Activated B cell treated with CpG ODN at 0.5 μM for 24 hours (primary cell): ENCODE data around the gene PRDM4. TPM values are rescaled to one million over a fixed set of nuclear protein-coding genes. Genes with fewer than 3 reads are reported as not detected.
"Not testable (repeated sequence)": the region's sequence is repeated elsewhere in the genome, so short reads cannot be mapped to it uniquely, and the experiment has no call there.

Experiments used
- ATAC-seq: fragments of 200-7000 bp; cut with Tn5 transposase; one replicate; pipeline ENCODE4 v1.10.0; 2021; ENCODE audit warnings: low read depth, mild to moderate bottlenecking, moderate library complexity
- CTCF ChIA-PET: fragments of 350-600 bp; sonication (Branson Sonifier 250); formaldehyde crosslinking; loops from one replicate; lab custom pipeline; 2021; ENCODE audit warnings: antibody characterized with exemption; lab: Charles Lee
- POLR2A ChIA-PET: fragments of 350-600 bp; sonication (Branson Sonifier 250); formaldehyde crosslinking; loops from one replicate; lab custom pipeline; 2021; ENCODE audit warnings: antibody characterized with exemption; lab: Charles Lee
- DNase-seq: peaks from one replicate; pipeline ENCODE4 v3.0.0; 2022
- H3K27ac Mint-ChIP-seq: one replicate; pipeline ENCODE4 v1.8.0; 2020; ENCODE audit warnings: mixed read lengths
- H3K27me3 Mint-ChIP-seq: one replicate; pipeline ENCODE4 v1.8.0; 2021; ENCODE audit warnings: mixed read lengths
- H3K36me3 Mint-ChIP-seq: one replicate; pipeline ENCODE4 v1.8.0; 2021; ENCODE audit warnings: low read depth, mixed read lengths
- H3K4me1 Mint-ChIP-seq: one replicate; pipeline ENCODE4 v1.8.0; 2021; ENCODE audit warnings: mixed read lengths
- H3K4me3 Mint-ChIP-seq: one replicate; pipeline ENCODE4 v1.8.0; 2020; ENCODE audit warnings: mild to moderate bottlenecking, mixed read lengths
- H3K9me3 Mint-ChIP-seq: one replicate; pipeline ENCODE4 v1.8.0; 2020; ENCODE audit warnings: mixed read lengths
- CTCF ChIP-seq: fragments of 200-600 bp; IDR thresholded peaks from one replicate; pipeline ENCODE4 v1.8.0; 2022; ENCODE audit warnings: antibody characterized with exemption, mild to moderate bottlenecking
- intact Hi-C: fragments of 100-400 bp; cut with micrococcal nuclease; formaldehyde crosslinking; loops from one replicate; pipeline ENCODE4 v1.15.1; 2024
- total RNA-seq: library from RNA; stranded (reverse); gene quantifications from 2 replicates; pipeline ENCODE4 v1.2.3, GENCODE V29; 2022

Gene PRDM4
- total RNA-seq, 1 donor from 2014 or later: 45.2 TPM

- intact Hi-C loops: no loop called here
- no peak for ATAC-seq
Observed at GRCh38 chr12:107718606-107719005, 42.3 kb downstream of the PRDM4 start.

GRCh38 chr12:107715780-107716179 lies 45.2 kb downstream of the PRDM4 start:
- POLR2A ChIA-PET: no interaction called here
- TF ChIP-seq CTCF: no peak
- intact Hi-C loops: no loop called here
- Mint-ChIP-seq H3K36me3 (peaks cover 67% of the 10 kb centered on the region), H3K27me3 (no peaks in the 10 kb centered on the region), H3K4me3 (no peak overlapping the region), H3K4me1 (peaks cover 8% of the 10 kb centered on the region), H3K27ac (no peak overlapping the region), H3K9me3 (no peaks in the 10 kb centered on the region)
- ATAC-seq (no peak), DNase-seq (no peak)
- CTCF ChIA-PET: no interaction called here

More at GRCh38 chr12:107718606-107719005, 42.3 kb downstream of the PRDM4 start:
- no peaks in the 10 kb centered on the region for H3K9me3 Mint-ChIP-seq
- ChIA-PET POLR2A (no interaction called here), CTCF (no interaction called here)
- H3K4me3 Mint-ChIP-seq: no peak overlapping the region
- DNase-seq: no peak
- H3K27me3 Mint-ChIP-seq: no peaks in the 10 kb centered on the region
- no peak overlapping the region for H3K27ac Mint-ChIP-seq
- H3K4me1 Mint-ChIP-seq: peaks cover 8% of the 10 kb centered on the region
- no peak for TF ChIP-seq CTCF
- peaks cover 48% of the 10 kb centered on the region for H3K36me3 Mint-ChIP-seq

- DNase-seq, POLR2A ChIA-PET, ATAC-seq, H3K9me3 Mint-ChIP-seq, H3K4me3 Mint-ChIP-seq, intact Hi-C loops, H3K27ac Mint-ChIP-seq, H3K27me3 Mint-ChIP-seq, CTCF ChIA-PET: not testable (repeated sequence)
- Mint-ChIP-seq H3K36me3 (peaks cover 92% of the 10 kb centered on the region), H3K4me1 (peaks cover 28% of the 10 kb centered on the region)
Observed at GRCh38 chr12:107705522-107705921, 55.4 kb downstream of the PRDM4 start.

GRCh38 chr12:107704041-107704440 lies 56.9 kb downstream of the PRDM4 start:
- ATAC-seq: no peak
- TF ChIP-seq CTCF: no peak
- Mint-ChIP-seq H3K4me3 (no peak overlapping the region), H3K27me3 (no peaks in the 10 kb centered on the region), H3K27ac (no peak overlapping the region), H3K9me3 (peaks cover 8% of the 10 kb centered on the region), H3K4me1 (peaks cover 31% of the 10 kb centered on the region), H3K36me3 (peaks cover 93% of the 10 kb centered on the region)
- intact Hi-C loops: loop anchor here (5.0 kb wide), 1 partner anchor 33 kb away; no protein-coding TSS in a partner anchor
- ChIA-PET CTCF (no interaction called here), POLR2A (no interaction called here)
- no peak for DNase-seq

GRCh38 chr12:107702106-107702505 lies 58.8 kb downstream of the PRDM4 start:
- Mint-ChIP-seq H3K4me3 (no peak overlapping the region), H3K27ac (peak overlapping the region; percentile 61), H3K27me3 (no peaks in the 10 kb centered on the region), H3K4me1 (peaks cover 31% of the 10 kb centered on the region), H3K36me3 (peaks cover 93% of the 10 kb centered on the region), H3K9me3 (peaks cover 8% of the 10 kb centered on the region)
- TF ChIP-seq CTCF: no peak
- ChIA-PET POLR2A (no interaction called here), CTCF (interaction anchor here (1.1 kb wide), 1 partner anchor 35 kb away, joined by 3 read pairs; no protein-coding TSS in a partner anchor)
- ATAC-seq (peak; percentile 40), DNase-seq (no peak)
- intact Hi-C loops: loop anchor here (5.0 kb wide), 1 partner anchor 35 kb away; no protein-coding TSS in a partner anchor

GRCh38 chr12:107695772-107696171 lies 65.2 kb downstream of the PRDM4 start:
- H3K27me3 Mint-ChIP-seq, H3K4me3 Mint-ChIP-seq, ATAC-seq, H3K27ac Mint-ChIP-seq, H3K4me1 Mint-ChIP-seq, CTCF ChIA-PET, DNase-seq, H3K9me3 Mint-ChIP-seq: not testable (repeated sequence)
- POLR2A ChIA-PET: interaction anchor here (0.9 kb wide), 1 partner anchor 11 kb away, joined by 4 read pairs; no protein-coding TSS in a partner anchor
- intact Hi-C loops: loop anchor here (1.0 kb wide), 1 partner anchor 190 kb away; no protein-coding TSS in a partner anchor
- H3K36me3 Mint-ChIP-seq: peaks cover 90% of the 10 kb centered on the region
